Fibroblast of gingiva (primary cell): ENCODE measurements around the gene RIC8B.

Experiments used
- DNase-seq: peaks from one replicate; pipeline ENCODE4 v3.0.0-alpha.2; 2011; ENCODE audit warnings: low read depth

The RIC8B gene

DNA sequence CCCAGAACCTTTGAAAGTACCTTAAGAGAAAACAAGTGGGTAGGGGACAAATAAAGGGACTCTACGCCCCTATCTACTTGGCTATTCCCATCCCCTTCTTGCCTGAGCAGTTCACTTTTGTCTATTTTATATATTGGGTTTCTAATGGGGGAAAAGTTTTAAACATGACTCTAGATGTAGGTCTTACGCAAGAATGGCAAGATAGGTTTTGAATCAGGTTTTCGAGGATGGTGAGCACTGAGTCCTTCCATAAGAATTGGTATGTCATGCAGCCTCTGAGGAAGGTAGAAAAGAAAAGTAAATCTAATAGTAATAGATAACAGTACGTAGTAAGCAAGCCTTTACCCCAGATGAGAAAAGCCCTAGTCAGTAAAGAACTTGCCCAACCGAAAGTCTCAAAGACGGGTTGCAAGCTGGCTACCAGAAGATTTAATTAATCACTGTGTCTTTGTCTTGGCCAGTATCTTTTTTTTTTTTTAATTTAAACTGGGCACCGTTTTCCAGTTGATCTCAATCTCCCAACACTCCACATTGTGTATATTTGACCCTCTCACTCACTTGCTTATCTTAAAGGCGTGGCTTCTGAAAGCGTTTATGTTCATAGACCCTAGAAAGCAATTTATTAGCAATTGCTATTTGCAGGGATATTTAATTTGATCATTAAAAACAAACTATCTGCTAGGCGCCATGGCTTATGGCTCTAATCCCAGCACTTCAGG lies 94.7 kb downstream of the RIC8B start:
- DNase-seq: no peak

- no peak for DNase-seq
These were observed 95.6 kb downstream of the RIC8B start for GRCh38 chr12:106870116-106870515.

- DNase-seq: no peak
These were observed 97.0 kb downstream of the RIC8B start for GRCh38 chr12:106871477-106871876.

- DNase-seq: no peak
These were observed 99.5 kb downstream of the RIC8B start for GRCh38 chr12:106873983-106874382.

- DNase-seq: no peak
These were observed 104.3 kb downstream of the RIC8B start for GRCh38 chr12:106878804-106879203.

DNA sequence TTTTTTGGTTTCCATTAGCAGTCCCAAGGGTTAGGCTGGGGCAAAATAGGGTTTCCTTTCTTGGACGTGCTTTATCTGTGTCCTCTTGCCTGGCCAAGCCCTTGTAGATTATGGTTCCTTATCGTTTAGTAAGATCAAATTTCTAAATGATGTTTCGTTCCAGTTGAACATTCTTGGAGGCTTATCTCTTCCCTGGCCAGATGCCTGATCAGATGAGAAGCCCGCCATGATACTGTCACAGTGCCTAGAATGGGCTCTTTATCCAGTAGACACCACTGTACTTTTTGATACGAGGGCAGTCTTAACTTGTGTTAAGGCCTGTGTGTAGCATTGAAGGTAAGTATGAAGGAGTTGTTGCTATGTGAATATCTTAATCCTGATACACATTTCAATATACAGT lies 105.1 kb downstream of the RIC8B start:
- no peak for DNase-seq

- DNase-seq: no peak
These were observed 108.9 kb downstream of the RIC8B start for GRCh38 chr12:106883426-106883825.

- no peak for DNase-seq
These were observed 110.5 kb downstream of the RIC8B start for GRCh38 chr12:106885026-106885425.

DNA sequence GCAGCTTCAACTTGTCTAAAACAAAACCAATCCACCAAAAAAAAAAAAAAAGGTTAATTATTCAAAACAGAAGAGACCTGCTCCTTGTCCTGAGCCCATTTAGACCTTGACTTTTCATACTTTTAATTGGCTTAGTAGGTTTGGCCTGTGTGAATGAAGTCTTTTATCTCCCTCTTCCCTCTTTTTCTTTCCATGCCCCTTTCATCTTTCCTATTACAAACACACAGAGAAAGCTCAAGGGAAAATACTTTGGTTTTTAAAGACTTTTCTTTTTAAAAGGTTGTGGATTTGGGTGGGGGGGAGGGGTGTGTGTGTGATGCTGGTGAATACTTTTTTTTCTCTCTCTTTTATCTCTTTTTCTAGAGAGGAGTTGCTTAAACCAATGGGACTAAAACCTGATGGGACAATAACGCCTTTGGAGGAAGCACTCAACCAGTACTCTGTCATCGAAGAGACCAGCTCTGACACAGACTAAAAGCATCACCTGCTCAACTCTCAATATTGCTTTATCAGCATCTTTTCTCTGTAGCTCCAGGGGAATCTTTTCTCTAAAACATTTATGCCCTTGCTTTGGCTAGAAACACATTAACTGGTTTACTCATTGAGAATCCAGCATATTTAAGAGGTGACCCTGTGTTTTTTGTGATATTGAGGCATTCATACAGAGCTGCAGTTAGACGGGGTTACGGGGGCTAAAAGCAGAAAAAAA lies 111.2 kb downstream of the RIC8B start:
- DNase-seq: no peak

GRCh38 chr12:106886932-106887331 lies 112.5 kb downstream of the RIC8B start:
- no peak for DNase-seq

- DNase-seq: no peak
These were observed 114.0 kb downstream of the RIC8B start for GRCh38 chr12:106888348-106888970.

DNA sequence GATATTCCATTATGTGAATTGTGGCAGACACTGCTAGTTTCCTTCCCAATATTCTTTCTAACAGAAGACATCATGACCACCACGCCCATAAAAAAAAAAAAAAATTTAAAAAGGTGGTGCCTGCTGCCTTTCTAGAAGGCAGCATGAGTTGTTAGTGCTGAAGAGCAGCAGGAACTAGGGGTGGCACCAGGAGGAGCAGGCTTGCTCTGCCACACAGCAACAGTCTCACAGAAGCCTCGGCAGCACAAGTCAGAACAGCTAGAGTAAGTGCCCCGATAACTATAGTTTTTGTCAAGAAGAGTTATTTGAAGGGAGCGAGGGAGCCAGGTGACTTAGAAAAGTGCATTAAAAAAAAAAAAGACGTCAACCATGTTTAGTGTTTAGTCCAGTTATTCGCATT lies 114.8 kb downstream of the RIC8B start:
- DNase-seq: no peak

GRCh38 chr12:106889950-106890626 lies 115.6 kb downstream of the RIC8B start:
- no peak for DNase-seq

- no peak for DNase-seq
These were observed 117.6 kb downstream of the RIC8B start for GRCh38 chr12:106892075-106892474.

GRCh38 chr12:106893451-106893850 lies 119.0 kb downstream of the RIC8B start:
- no peak for DNase-seq

- no peak for DNase-seq
These were observed 120.3 kb downstream of the RIC8B start for GRCh38 chr12:106894774-106895173.

DNA sequence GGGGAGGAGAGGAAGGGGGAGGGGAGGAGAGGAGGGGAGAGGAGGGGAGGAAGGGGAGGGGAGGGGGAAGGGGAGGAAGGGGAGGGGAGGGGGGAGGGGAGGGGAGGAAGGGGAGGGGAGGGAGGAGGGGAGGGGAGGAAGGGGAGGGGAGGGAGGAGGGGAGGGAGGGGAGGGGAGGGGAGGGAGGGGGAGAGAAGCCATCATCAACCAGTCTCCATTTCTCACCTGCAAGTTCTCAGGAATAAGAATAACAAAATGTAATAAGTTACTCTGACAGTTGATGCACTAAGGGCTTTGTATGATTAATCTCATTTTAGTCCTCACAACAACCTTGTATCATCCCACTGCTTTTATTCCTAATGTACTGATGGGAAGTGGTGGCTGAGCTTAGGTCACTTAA lies 122.1 kb downstream of the RIC8B start:
- DNase-seq: no peak

GRCh38 chr12:106897082-106897481 lies 122.6 kb downstream of the RIC8B start:
- peak; percentile 38 for DNase-seq

DNA sequence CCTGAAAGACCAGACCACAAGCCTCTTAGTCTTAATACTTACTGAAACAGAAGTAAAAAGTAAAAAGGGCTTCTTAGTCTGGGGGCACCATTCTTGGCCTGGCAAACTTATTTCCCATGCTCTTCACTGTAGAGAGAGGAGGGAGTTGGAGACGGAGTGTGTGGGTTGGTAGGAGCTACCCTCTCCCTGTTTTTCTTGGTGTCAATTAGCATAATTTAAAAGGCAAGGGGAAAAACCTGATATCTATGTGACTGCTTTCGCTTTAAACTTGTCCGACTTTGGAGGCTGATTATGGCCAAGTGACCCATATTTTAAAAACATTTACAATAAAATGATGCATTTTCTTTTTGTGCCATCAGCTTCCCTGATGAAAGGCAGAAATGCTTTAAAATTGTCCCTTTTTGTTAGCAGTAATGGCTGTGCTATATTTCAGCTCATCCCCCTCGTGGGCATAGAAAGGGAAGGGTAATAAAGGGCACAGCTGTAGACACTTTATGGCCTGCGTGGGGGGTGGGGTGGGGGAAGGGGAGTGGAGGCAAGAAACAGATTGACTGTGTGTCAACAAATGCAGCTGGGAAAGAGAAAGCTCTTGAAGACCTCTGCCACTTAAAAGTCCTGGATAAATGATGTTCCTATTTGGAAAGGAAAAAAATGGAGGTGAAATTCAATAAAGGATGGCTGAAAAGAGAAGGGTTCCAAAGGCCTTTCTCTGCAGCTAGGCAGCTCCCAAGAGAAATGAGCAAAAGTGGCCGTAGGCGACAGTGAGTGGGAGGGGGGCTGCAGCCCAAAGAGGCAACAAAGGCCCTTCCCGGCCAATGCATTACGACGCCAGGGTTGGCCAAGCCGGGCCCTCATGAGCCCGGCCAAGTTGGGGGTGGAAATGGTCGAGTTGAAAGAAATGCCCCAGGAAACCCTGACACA lies 123.8 kb downstream of the RIC8B start:
- DNase-seq: no peak

DNA sequence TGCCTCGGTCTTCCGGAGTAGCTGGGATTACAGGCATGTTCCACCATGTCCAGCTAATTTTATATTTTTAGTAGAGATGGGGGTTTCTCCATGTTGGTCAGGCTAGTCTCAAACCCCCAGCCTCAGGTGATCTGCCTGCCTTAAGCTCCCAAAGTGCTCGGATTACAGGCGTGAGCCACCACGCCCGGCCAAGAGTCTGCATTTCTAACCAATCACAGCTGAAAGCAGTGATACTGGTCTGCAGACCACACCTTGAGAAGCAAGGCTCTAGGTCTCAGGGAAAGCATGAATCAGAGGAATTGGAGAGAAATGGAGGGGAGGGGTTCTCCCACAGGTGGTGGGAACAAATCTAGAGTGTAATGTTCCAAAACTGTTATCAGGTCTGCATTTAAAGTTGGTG lies 126.1 kb downstream of the RIC8B start:
- DNase-seq: no peak

DNA sequence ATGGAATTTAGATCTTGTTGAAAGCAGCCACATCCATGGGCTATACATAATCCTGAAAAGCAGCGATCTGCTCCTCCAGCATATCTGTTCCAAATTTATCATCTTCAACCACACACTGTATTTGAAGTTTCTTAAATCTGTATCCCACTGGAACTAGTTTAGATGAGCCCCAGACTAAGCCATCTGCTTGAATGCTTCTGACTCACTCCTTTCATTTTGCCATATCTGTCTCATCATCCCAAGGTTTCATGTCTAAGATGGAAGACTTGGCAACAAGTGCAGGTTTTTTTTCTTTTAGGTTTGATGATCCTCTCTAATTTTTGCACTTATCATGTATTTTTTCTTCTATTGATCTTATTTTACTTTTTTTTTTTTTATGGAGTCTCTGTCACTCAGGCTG lies 126.8 kb downstream of the RIC8B start:
- DNase-seq: no peak

GRCh38 chr12:106902053-106902452 lies 127.6 kb downstream of the RIC8B start:
- DNase-seq: no peak
